Lung (tissue), 12 donors: ENCODE results near the gene PRDM16. TPM values are rescaled to one million over a fixed set of nuclear protein-coding genes. Genes with fewer than 3 reads are reported as not detected.
A peak's percentile ranks its signal among the peaks of the same experiment; 100 is the strongest.

Source experiments
- ATAC-seq: fragments of 200-7000 bp; cut with Tn5 transposase; one replicate; pipeline ENCODE4 v1.9.1; 2020; ENCODE audit warnings: moderate number of reproducible peaks; ENCODE audit not compliant: insufficient read depth, low FRiP score
- DNase-seq, 3 donors: peaks; one replicate each; pipeline ENCODE4 v3.0.0-alpha.2; 2013 to 2017
- H3K27ac ChIP-seq, 2 donors: one replicate each; pipeline ENCODE4 v1.5.1; 2013; ENCODE audit warnings: mild to moderate bottlenecking in 2 of 2, moderate library complexity in 2 of 2, control low read depth in 1 of 2, inconsistent platforms in 1 of 2, low read depth in 1 of 2, low read length in 1 of 2
- H3K27me3 ChIP-seq, 3 donors: one replicate each; pipeline ENCODE4 v1.5.1; 2013; ENCODE audit warnings: low read length in 2 of 3; ENCODE audit not compliant: control insufficient read depth in 3 of 3, insufficient read depth in 3 of 3
- H3K36me3 ChIP-seq, 4 donors: one replicate each; pipeline ENCODE4 v1.5.1; 2013; ENCODE audit warnings: low read length in 4 of 4, mild to moderate bottlenecking in 1 of 4, moderate library complexity in 1 of 4; ENCODE audit not compliant: control insufficient read depth in 4 of 4, insufficient read depth in 4 of 4
- H3K4me1 ChIP-seq, 5 donors: one replicate each; pipeline ENCODE4 v1.5.1; 2013; ENCODE audit warnings: low read length in 5 of 5, mild to moderate bottlenecking in 2 of 5, moderate library complexity in 1 of 5; ENCODE audit not compliant: control insufficient read depth in 5 of 5, insufficient read depth in 5 of 5
- H3K4me3 ChIP-seq: one replicate; pipeline ENCODE4 v1.5.1; 2013; ENCODE audit warnings: mild to moderate bottlenecking, control low read depth, moderate library complexity
- H3K9ac ChIP-seq, 2 donors: one replicate each; pipeline ENCODE4 v1.5.1; 2013; ENCODE audit warnings: low read length in 2 of 2, control low read depth in 1 of 2; ENCODE audit not compliant: insufficient read depth in 1 of 2
- H3K9me3 ChIP-seq, 4 donors: one replicate each; pipeline ENCODE4 v1.5.1; 2013; ENCODE audit warnings: low read length in 3 of 4, mild to moderate bottlenecking in 1 of 4, moderate library complexity in 1 of 4; ENCODE audit not compliant: control insufficient read depth in 4 of 4, insufficient read depth in 3 of 4
- CTCF ChIP-seq: IDR thresholded peaks from 2 replicates; pipeline ENCODE4 v1.5.1; 2012; ENCODE audit warnings: mild to moderate bottlenecking; ENCODE audit errors: control extremely low read depth, extremely low read depth
- WGBS, 2 donors: extraction: QIAGEN DNeasy Blood & Tissue Kit; methylation state at CpG; one replicate each; pipeline ENCODE4 v1.1.7; 2013; 5-methylcytosine and 5-hydroxymethylcytosine counted together
- polyA plus RNA-seq, 2 donors: library from polyadenylated mRNA; stranded (reverse); fragments of 200-250 nt; gene quantifications; one replicate each; pipeline ENCODE4 v1.2.1, GENCODE V29; 2013
- total RNA-seq, 2 donors: library from RNA; depleted of rRNA in 1 of 2; stranded (reverse); fragments of >200 nt in 1 of 2; gene quantifications; one replicate each; pipeline ENCODE4 v1.2.1, GENCODE V29; 2014 to 2021
- donor health status: control.
- donor health status: control.
- donor health status: Bipolar disorder and iron deficiency.
- donor health status: healthy.
- donor health status: DM: yes; HTN: yes; CAD: no.

Gene PRDM16
- total and polyA plus RNA-seq, 4 donors = 2.4 to 36.5 (median 13.1) TPM

- no peak for TF ChIP-seq CTCF
- no peak for ATAC-seq
- Histone ChIP-seq H3K27me3 (no peaks in the 10 kb centered on the region), H3K9ac (no peak overlapping the region), H3K27ac (no peak overlapping the region), H3K36me3 (no peaks in the 10 kb centered on the region), H3K4me3 (no peak overlapping the region), H3K9me3 (no peaks in the 10 kb centered on the region), H3K4me1 (peaks cover 0 to 9% (median 0%) of the 10 kb centered on the region in 5 donors)
- no peak for DNase-seq
- WGBS, 2 donors = 84 to 86% methylated on average over 17 of the region's 17 CpGs
These were observed 396.9 kb downstream of the PRDM16 start for GRCh38 chr1:3465935-3466321.

- H3K27me3 ChIP-seq = no peaks in the 10 kb centered on the region
- H3K4me1 ChIP-seq = peaks cover 0 to 15% (median 0%) of the 10 kb centered on the region in 5 donors
- ATAC-seq (no peak), DNase-seq (peak in 1 of 3 donors; percentile 11)
- H3K4me3 ChIP-seq = no peak overlapping the region
- H3K9ac ChIP-seq = no peak overlapping the region
- 92 to 94% methylated on average over 16 of the region's 16 CpGs for WGBS, 2 donors
- no peak overlapping the region for H3K27ac ChIP-seq
- H3K36me3 ChIP-seq = no peaks in the 10 kb centered on the region
- H3K9me3 ChIP-seq = no peaks in the 10 kb centered on the region
- TF ChIP-seq CTCF = no peak
These were observed 397.5 kb downstream of the PRDM16 start for GRCh38 chr1:3466366-3467075.

DNA sequence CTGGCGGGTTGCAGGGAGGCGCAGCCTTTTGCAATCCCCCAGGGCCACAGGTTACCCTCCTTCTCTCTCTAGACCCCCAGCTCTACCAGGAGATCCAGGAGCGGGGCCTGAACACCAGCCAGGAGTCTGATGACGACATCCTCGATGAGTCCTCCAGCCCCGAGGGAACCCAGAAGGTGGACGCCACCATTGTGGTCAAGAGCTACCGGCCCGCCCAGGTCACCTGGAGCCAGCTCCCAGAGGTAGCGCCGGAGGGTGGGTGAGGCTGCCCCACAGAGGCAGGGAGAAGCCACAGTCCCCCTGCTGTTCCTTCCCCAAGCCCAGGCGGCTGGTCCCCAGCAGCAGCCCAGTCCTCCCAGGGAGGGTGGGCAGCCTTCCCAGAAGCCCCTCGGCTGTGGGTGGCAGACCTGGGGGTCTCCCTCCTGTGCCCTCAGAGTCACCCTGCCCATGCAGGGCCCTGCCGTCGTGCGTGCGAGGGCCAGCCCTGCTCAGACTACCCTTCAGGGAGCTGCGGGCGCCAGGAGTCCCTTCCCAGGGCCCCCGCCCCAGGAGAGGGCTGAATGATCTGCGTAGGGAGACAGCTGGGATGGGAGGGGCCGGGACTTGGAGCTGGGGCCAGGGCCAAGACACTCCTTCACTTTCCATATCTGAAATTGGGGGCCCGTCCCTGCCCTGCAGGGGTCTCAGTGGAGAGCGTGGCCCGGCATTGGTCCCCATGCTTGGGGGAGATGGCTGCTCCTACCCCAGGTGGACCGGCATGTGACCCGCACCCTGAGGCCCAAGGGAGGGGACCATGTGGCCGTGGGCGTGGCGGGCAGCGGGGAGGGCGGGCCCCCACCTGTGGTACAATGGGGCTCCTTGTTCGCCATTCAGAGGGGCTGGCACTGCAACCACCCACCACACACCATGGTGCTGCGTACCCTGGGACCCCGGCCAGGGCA lies 398.4 kb downstream of the PRDM16 start:
- Histone ChIP-seq H3K4me3 (no peak overlapping the region), H3K27ac (no peak overlapping the region), H3K36me3 (no peaks in the 10 kb centered on the region), H3K4me1 (peaks cover 0 to 23% (median 0%) of the 10 kb centered on the region in 5 donors), H3K27me3 (no peaks in the 10 kb centered on the region), H3K9ac (no peak overlapping the region), H3K9me3 (no peaks in the 10 kb centered on the region)
- TF ChIP-seq CTCF = no peak
- 85% methylated on average over 32 to 35 of the region's 35 CpGs for WGBS, 2 donors
- peak in 1 of 3 donors; percentile 18 for DNase-seq
- ATAC-seq = no peak
